Measurements from ENCODE around the gene NLRC4. TPM values are rescaled to one million over a fixed set of nuclear protein-coding genes. Genes with fewer than 3 reads are reported as not detected.
"Not testable (repeated sequence)": the region's sequence is repeated elsewhere in the genome, so short reads cannot be mapped to it uniquely, and the experiment has no call there.

The NLRC4 gene
- total RNA-seq, 2 donors from 2014 or later: 0.79 to 0.84 TPM

DNA sequence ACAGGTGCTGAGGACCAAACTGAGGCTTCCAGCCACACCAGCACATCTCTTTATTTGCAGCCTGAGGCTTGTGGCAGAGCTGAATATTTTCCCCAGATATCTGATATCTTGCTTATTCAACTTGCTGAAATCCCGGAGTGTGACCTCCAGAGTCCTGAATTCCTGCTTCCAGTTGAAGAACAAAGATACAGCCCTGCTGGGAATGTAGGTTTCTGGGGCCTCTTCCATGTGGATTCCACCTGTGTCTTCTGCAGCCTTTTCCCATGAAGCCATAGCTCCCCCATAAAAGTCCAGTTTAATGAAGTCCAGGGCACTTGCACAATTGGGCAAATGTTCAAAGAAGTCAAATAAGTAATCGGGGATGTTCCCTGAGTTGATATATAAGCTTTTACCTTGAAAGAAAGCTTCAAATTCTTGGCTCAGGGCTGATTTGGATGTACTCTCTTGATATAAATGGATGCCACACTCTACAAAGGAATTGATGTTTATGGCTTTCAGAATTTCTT is 14.9 kb downstream of the NLRC4 start:
- intact Hi-C loops (cut with DNase I, micrococcal nuclease): no loop called here
- no peak for DNase-seq
- no peak for ATAC-seq

DNA sequence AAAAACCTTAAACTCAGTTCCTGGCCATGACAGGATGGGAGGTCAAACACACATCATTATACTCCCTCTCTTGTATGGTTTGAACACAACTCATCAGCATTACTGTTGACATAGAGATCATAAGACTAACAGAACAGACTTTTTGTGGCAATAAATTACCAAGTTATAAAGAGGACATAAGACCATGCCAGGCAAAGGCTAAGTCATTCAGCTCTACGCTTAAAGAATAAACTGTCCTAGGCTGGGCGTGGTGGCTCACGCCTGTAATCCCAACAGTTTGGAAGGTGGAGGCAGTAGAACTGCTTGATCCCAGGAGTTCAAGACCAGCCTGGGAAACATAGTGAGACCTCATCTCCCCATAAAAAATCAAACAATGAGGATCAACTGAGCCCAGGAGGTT is 16.4 kb downstream of the NLRC4 start:
- ATAC-seq (peak; percentile 88), DNase-seq (peak in 1 of 2 donors; percentile 15)
- intact Hi-C loops (cut with DNase I, micrococcal nuclease): no loop called here

DNA sequence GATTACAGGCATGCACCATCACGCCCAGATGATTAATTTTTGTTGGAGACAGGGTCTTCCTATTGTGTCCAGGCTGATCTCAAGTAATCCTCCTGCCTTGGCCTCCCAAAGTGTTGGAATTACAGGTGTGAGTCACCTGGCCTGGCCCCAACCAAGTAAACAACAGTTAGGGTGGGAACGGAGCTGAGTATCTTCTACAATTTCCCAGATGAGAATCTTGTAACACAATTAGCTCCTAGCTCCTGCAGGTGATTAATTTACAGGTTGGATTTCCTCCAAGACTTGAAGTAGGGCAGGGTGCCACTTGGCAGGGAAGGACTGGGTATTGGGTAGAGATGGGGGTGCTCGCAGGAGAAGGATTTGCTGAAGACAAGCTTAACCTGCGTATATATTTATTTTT is 17.8 kb downstream of the NLRC4 start:
- ATAC-seq (peak; percentile 61), DNase-seq (no peak)
- intact Hi-C loops (cut with DNase I, micrococcal nuclease): no loop called here

DNA sequence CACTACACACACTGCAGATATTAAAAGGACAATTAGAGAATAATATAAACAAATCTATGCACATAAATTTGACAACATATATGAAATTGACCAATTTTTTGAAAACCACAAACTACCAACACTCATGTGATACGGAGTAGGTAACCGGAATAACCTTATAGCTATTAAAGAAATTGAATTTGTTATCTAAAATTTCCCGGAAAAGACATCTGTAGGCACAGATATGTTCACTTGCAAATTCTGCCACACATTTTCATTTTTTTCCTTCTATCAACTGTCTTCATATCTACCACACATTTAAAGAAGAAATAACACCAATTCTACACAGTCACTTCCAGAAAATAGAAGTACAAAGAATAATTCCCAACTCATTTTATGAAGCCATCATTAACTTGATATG is 22.4 kb downstream of the NLRC4 start:
- intact Hi-C loops (cut with DNase I, micrococcal nuclease): no loop called here
- DNase-seq: no peak
- ATAC-seq: no peak

DNA sequence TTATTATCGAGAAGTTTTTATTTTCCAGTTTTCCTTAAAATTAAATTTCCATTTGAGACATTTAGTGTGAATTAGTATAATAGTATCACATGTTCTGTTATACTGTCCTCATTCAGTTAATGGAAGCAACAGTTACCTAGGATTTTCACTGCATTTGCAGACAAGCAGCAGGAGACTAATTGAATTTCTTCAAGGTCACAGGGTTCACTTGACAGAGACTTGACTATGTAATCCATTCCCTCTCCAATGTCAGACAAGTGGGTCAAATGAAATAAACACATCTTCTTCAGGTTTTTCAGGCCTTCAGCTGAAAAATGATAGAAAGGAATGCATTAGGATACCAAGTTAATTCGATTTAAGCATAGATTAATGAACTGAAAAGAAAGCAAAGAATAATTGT is 26.7 kb downstream of the NLRC4 start:
- intact Hi-C loops (cut with DNase I, micrococcal nuclease): no loop called here

DNA sequence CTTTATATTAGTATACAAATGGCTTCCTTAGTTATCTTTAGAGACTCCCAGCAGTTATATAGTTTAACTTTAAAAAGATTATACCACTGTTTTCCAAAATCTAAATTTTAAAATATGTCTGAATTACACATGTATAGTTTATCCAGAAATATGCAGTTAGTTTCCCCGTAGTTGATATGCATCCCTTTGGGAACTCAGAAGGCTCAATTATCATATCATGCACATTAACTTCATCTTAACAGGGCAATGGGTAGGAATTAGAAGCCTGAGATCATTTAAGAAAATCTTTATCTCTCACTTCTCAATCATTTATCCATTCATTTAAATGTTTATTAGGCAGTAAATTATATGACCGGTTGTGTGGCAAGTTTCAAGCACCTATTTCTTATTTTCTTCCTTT is 27.2 kb downstream of the NLRC4 start:
- DNase-seq: no peak
- intact Hi-C loops (cut with DNase I, micrococcal nuclease): no loop called here
- ATAC-seq: no peak

More for the DNA sequence above, 26.7 kb downstream of the NLRC4 start:
- no peak for DNase-seq
- no peak for ATAC-seq

DNA sequence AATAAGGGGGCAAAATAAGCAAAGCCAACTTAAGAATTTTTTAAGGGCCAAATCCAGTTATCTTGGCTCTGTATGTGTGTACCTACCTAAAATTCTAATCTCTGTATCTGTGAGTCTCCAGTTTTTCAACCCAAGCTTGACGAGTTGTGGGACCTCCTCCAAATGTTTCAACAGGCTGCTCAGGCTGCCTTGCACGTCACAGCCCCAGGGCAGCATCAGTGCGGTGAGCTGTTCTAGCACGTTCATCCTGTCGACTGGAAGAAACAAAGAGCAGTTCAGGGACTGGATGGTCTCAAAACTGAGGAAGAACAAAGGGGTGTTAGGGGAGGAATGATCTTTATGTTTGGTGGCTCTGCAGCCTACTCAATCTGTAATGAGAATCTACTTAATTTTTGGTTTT is 29.4 kb downstream of the NLRC4 start:
- intact Hi-C loops (cut with DNase I, micrococcal nuclease): no loop called here
- ATAC-seq (no peak), DNase-seq (no peak)

DNA sequence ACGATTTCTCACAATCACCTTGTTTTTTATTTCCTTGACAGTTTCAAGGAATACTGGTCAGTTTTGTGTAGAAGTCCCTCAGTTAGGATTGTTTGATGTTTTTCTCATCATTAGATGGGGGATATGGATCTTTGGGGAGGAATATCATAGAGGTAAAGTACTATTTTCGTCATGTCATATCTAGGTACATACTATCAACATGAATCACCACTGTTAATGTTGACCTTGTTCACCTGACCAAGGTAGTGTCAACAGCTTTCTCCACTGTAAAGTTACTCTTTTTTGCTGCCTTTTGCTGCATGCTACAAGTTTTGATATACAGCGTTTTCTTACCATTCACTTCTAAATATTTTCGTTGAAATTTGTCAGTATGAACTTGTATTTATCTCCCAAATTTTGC is 32.7 kb downstream of the NLRC4 start:
- ATAC-seq (no peak), DNase-seq (no peak)
- intact Hi-C loops (cut with DNase I, micrococcal nuclease): no loop called here

DNA sequence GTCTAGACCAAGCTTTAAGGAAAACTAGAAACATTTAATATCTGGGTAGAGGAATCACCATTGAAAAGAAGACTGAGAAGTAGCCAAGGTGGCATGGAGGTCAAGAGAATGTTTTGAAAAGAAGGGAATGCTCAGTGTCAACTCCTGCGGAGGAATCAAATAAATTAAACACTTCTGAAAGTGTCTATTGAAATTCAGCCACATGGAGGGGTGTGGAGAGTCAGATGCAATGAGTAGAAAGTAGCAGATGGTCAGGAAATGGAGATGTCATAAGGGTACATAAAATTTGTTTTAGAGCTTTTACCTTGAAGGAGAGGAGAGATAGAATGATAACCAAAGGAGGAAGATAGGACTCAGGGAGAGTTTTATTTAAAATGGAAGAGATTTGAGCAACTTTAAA is 35.1 kb downstream of the NLRC4 start:
- DNase-seq (no peak), ATAC-seq (no peak)
- intact Hi-C loops (cut with DNase I, micrococcal nuclease): no loop called here

DNA sequence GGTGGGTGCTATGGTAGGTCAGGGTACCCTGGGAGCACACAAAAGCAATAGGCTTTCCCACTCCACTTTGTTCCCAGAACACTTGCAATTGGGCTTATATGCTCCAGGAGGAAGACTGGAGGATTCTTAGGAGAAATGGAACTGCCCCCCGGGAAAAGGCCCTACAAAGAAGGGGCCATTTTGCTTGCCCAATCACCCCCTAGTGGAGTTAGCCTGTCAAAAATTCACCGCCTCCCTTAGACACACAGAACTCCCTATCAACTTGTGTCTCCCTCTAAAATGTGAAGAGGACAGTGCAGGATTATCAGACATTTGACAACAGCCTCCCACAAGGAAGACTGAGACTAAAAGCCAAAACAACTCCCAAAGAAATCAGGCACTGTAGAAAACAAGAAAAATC is 36.5 kb downstream of the NLRC4 start:
- ATAC-seq (no peak), DNase-seq (no peak)
- intact Hi-C loops (cut with DNase I, micrococcal nuclease): no loop called here

DNA sequence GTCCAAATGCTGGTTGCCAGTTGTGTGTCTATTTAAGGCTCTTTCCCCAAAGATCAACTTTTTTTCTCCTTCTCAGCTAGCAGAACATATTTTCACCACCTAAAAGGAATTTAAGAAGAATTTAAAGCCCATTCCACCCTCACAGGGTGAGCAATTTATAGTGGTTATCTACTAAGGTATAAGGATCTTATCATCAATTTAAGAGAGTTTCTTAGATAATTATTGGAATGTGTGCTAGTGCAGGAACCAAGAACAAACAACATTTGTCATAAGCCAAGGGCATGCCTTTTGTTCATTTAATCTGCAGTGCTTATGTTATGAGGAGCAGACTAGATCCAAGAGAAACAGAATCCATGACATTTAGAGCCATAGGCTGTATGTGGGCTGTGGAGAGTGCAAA is 37.2 kb downstream of the NLRC4 start:
- ATAC-seq: no peak
- no peak for DNase-seq
- intact Hi-C loops (cut with DNase I, micrococcal nuclease): no loop called here

DNA sequence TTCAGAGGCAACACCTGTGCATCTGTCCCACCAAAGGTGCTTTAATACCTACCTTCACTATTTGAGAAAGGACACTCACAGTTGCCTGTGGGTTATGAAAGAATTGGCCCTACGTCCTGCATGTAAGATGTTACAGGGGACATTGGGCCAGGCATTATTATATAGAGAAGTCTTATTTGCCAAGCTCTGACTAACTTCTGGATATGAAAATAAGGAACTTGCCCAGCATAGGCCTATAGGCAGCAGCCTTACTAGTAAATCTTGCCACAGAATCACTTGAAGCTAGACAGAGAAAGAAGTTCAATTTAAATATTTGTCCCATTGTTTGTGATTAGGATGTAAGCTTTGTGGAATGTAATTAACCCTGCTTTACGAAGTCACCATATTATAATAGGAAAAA is 41.7 kb downstream of the NLRC4 start:
- ATAC-seq (no peak), DNase-seq (no peak)
- intact Hi-C loops (cut with DNase I, micrococcal nuclease): no loop called here

DNA sequence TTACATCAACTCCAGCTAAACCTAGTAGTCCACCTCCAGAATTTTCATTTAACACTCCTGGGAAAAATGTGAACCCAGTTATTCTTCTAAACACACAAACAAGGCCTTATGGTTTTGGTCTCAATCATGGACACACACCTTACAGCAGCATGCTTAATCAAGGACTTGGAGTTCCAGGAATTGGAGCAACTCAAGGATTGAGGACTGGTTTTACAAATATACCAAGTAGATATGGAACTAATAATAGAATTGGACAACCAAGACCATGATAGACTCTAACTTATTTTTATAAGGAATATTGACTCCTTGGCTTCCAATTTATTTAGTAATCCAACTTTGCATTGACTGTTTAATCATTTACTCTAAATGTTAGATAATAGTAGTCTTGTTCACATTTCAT is 44.2 kb downstream of the NLRC4 start:
- ATAC-seq: no peak
- DNase-seq: no peak
- intact Hi-C loops (cut with DNase I, micrococcal nuclease): no loop called here

DNA sequence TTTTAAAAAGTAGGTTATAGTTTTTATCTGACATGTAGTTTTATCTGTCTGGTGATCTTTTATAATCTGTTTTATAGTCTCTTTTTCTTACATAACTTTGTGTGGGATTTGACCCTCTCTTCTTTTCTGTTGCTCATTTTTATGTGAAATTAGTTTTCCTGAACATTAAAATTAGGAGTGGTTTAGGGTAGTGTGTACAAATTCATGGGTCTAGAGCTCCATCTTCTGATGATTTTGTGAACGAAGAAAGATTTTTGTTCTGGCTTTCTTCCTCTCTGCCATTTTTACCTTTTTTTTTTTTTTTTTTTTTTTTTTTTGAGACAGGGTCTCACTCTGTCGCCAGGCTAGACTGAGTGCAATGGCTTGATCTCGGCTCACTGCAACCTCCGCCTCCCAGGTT is 52.4 kb downstream of the NLRC4 start:
- intact Hi-C loops (cut with DNase I, micrococcal nuclease): no loop called here
- ATAC-seq: no peak

DNA sequence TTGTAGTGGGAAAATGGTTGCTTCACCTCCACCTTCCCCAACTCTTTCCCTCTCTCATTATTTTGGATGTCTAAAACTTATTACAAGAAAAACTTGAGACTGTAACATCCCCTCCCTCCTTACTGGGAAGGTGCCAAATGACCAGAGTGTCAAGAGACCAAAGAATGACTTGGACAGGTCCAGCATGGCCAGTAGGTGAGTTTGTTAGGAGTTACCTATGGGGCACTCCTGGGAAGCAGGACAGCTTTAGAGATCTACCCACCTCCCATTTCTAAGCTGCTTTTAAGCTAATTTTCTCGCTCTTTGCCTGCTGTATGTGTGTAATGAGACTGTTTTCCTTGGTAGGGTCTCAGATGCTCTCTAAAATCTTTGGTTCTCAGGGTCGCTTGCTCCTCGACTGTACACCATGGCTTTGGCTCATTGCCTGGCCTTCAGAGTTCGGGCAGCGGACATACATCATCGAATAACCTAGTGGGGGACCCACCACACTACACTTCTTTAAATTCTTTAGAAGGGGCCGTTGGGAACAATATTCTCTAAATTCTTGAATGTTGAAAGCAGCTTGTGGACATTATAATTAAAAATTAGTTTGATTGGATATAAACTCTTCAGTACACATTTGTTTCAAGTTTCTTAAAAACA is 53.8 kb downstream of the NLRC4 start:
- DNase-seq (no peak), ATAC-seq (no peak)
- intact Hi-C loops (cut with DNase I, micrococcal nuclease): no loop called here

More for the DNA sequence above, 52.4 kb downstream of the NLRC4 start:
- DNase-seq: no peak

DNA sequence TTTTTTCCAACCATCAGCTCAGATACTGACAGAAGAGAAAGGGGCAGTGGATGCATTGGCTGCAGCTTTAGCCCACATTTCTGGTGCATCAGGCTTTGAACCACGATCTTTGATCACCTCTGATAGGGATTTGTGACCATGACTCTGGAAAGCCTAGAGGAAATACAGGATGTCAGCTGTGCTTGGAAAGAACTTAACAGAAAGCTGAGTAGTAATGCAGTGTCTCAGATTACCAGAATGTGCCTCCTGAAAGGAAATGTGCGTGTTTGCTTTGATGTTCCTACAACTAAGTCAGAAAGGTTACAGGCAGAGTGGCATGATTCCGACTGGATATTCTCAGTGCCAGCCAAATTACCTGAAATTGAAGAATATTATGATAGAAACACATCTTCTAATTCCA is 61.3 kb downstream of the NLRC4 start:
- intact Hi-C loops (cut with DNase I, micrococcal nuclease); ATAC-seq; DNase-seq: not testable (repeated sequence)

DNA sequence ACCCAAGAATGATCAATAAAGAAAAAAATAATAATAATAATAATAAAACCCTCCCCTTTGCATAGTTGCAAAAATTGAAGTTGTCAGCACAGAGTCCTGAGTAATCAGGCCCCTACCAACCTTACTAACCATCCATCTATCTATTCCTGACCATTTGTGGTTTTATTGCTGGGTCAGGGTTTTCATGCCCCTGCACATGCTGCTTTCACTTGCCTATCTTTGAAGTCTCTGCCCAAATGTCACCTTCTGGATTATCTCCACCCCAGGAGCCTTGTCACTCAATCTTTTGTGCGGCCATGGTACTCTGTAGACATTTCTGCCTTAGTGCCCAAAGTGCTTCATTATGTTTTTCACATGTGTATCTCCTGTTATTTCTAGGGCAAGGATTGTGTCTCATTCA is 63.9 kb downstream of the NLRC4 start:
- intact Hi-C loops (cut with DNase I, micrococcal nuclease): no loop called here
- no peak for DNase-seq
- no peak for ATAC-seq

DNA sequence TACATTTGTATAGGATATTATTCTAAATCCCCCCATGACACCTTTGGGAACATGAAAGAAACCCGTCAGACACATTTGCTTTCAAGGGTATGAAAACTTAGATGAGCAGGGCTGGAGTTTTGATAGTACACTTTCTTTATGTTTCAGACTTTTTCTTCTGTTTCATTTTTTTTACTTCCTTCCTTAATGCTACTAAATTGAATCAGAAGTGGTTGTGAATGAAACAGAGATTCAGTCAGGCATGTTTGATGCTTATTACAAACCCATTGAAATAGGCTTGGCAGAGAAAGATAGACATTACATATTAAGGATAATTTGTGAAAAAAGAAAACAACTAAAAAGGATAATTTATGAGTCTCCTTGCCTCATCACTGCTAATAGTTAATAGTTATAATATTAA is 72.3 kb downstream of the NLRC4 start:
- intact Hi-C loops (cut with DNase I, micrococcal nuclease): no loop called here
- DNase-seq: no peak
- ATAC-seq: no peak

DNA sequence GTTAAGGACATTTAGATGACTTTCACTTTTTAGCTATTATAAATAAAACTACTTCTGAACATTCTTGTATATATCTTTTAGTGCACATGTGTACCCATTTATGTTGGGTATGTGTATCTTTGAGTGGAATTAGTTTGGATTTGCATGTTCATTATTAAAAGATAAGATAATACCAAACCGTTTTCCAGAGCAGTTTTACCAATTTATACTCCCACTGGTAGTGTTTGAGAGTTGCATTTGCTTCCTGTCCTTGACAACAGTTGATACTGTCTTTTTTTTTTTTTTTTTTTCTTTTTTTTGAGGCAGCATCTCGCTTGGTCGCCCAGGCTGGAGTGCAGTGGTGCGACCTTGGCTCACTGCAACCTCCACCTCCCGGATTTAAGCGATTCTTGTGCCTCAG is 75.7 kb downstream of the NLRC4 start:
- ATAC-seq (no peak), DNase-seq (no peak)

DNA sequence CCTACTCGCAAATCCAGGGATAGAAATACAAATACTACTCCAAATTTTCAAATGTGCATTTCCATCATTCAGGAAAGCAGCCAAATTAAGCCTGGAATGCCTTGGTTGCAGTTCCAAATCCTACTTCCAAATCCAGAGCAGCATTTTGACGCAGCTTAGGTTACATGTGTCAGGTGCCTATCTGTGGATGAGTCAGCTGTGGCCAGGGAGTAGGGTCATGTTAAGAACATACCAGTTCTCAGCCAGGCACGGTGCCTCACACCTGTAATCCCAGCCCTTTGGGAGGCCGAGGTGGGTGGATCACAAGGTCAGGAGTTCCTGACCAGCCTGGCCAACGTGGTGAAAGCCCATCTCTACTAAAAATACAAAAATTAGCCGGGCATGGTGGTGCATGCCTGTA is 82.0 kb downstream of the NLRC4 start:
- DNase-seq (no peak), ATAC-seq (no peak)
- intact Hi-C loops (cut with DNase I, micrococcal nuclease): no loop called here

More for the DNA sequence above, 75.7 kb downstream of the NLRC4 start:
- intact Hi-C loops (cut with DNase I, micrococcal nuclease): no loop called here
